Esophagus (tissue), 2 donors: ENCODE measurements around the gene CCDC141. TPM values are rescaled to one million over a fixed set of nuclear protein-coding genes. Genes with fewer than 3 reads are reported as not detected.

Source experiments
- H3K27ac ChIP-seq, 2 donors: one replicate each; pipeline ENCODE4 v1.5.1; 2013; ENCODE audit warnings: low read depth in 2 of 2, mild to moderate bottlenecking in 2 of 2, inconsistent platforms in 1 of 2, low read length in 1 of 2, moderate library complexity in 1 of 2
- H3K27me3 ChIP-seq, 2 donors: one replicate each; pipeline ENCODE4 v1.6.1; 2013; ENCODE audit warnings: low read length in 2 of 2, control low read depth in 1 of 2, mild to moderate bottlenecking in 1 of 2; ENCODE audit not compliant: insufficient read depth in 2 of 2, control insufficient read depth in 1 of 2
- H3K36me3 ChIP-seq, 2 donors: one replicate each; pipeline ENCODE4 v1.6.1; 2013; ENCODE audit warnings: low read length in 1 of 2; ENCODE audit not compliant: control insufficient read depth in 2 of 2, insufficient read depth in 2 of 2
- H3K4me1 ChIP-seq, 2 donors: one replicate each; pipeline ENCODE4 v1.6.1; 2013; ENCODE audit warnings: low read length in 1 of 2; ENCODE audit not compliant: control insufficient read depth in 2 of 2, insufficient read depth in 2 of 2
- H3K4me3 ChIP-seq, 2 donors: one replicate each; pipeline ENCODE4 v1.5.1; 2013; ENCODE audit warnings: low read length in 2 of 2, mild to moderate bottlenecking in 2 of 2, low read depth in 1 of 2, moderate library complexity in 1 of 2
- H3K9me3 ChIP-seq, 2 donors: one replicate each; pipeline ENCODE4 v1.6.1; 2013; ENCODE audit warnings: mild to moderate bottlenecking in 2 of 2, low read depth in 1 of 2, low read length in 1 of 2, moderate library complexity in 1 of 2; ENCODE audit not compliant: control insufficient read depth in 2 of 2, insufficient read depth in 1 of 2
- WGBS, 2 donors: extraction: QIAGEN DNeasy Blood & Tissue Kit; methylation state at CpG; one replicate each; pipeline ENCODE4 v1.1.7; 2013; 5-methylcytosine and 5-hydroxymethylcytosine counted together
- polyA plus RNA-seq, 2 donors: library from polyadenylated mRNA; stranded (reverse); fragments of 200-250 nt; gene quantifications; one replicate each; pipeline ENCODE4 v1.2.3, GENCODE V29; 2013
- donor health status: healthy with polysubstance abuse.
- donor health status: Bipolar disorder and iron deficiency.

CCDC141 gene
- polyA plus RNA-seq, 2 donors: 0.01 to 0.06 TPM

DNA sequence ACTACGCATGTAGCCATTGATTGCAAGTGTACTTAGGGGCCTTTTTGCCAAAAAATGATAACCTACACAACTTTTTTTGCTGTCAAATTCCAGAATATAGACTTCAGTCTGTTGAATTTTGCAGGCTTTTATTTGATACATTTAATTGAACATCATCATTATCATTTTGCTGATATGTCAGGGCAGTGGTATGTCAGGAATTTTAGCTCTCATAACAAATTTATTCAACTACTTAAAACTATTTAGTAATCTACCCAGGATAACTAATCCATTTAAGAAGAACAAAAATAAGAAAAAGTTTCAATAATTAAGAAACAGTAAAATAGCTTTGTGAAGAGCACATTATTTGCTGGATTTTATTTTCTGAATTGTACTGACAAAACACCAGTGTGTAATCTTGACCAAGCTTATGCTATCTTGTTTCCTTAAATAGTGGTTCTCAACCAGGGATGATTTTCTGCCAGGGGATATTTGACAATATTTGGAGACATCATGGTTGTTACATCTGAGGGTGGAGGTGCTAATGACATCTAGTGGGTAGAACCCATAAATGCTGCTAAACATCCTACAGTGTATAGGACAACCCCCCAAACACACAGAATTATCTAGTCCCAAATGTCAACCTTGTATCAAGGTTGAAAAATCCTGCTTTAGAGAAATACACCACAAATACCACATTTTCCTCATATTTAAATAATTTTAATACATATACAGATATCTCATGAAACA is 230.6 kb downstream of the CCDC141 start:
- H3K9me3 ChIP-seq: no peaks in the 10 kb centered on the region
- H3K27ac ChIP-seq: no peak overlapping the region
- 79 to 98% methylated on average over 1 of the region's 1 CpG for WGBS, 2 donors
- H3K27me3 ChIP-seq: no peaks in the 10 kb centered on the region
- H3K4me3 ChIP-seq: no peak overlapping the region
- no peaks in the 10 kb centered on the region for H3K4me1 ChIP-seq
- H3K36me3 ChIP-seq: no peaks in the 10 kb centered on the region

DNA sequence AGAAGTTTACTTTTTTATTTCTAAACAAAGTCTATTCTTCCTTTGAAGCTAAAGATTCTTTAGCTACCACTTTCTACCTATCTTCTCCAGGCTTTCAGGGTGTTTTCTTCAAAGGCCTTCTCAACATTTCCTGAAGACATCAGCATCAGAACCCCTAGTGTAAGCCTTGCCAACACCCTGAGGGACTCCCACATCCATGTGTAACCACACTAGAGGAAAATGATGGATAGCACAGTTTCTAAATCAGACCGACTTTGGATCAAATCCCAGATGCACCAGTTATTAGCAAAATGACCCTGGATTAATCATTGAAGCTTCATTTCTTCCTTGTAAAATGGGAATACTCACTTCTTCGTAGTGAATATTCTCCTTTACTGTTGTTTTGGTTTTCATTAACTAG is 238.0 kb downstream of the CCDC141 start:
- Histone ChIP-seq H3K4me1 (no peaks in the 10 kb centered on the region), H3K4me3 (no peak overlapping the region), H3K27me3 (no peaks in the 10 kb centered on the region), H3K36me3 (no peaks in the 10 kb centered on the region), H3K9me3 (no peaks in the 10 kb centered on the region), H3K27ac (no peak overlapping the region)
- WGBS, 2 donors: 46 to 72% methylated on average over 2 of the region's 2 CpGs

DNA sequence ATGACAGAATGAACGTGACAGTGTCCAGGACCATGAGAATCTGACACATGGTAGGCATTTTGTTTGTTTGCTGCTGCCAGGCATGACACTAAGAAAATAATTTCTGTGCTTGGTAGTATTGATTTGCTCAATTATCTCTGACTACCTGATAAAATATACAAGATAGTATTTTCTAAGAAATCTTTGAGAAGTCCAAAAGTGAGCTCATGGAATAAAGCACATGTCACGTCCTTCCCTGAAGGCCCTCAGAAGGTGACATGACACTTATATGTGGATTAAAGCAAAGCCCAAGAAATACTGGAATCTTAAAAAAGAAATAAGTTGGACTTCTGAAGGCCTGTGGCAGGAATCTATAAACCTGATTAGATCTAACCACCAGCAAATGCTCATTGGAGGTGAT is 238.9 kb downstream of the CCDC141 start:
- Histone ChIP-seq H3K4me1 (no peaks in the 10 kb centered on the region), H3K27ac (no peak overlapping the region), H3K36me3 (no peaks in the 10 kb centered on the region), H3K4me3 (no peak overlapping the region), H3K9me3 (no peaks in the 10 kb centered on the region), H3K27me3 (no peaks in the 10 kb centered on the region)
- 71 to 72% methylated on average over 2 of the region's 2 CpGs for WGBS, 2 donors

DNA sequence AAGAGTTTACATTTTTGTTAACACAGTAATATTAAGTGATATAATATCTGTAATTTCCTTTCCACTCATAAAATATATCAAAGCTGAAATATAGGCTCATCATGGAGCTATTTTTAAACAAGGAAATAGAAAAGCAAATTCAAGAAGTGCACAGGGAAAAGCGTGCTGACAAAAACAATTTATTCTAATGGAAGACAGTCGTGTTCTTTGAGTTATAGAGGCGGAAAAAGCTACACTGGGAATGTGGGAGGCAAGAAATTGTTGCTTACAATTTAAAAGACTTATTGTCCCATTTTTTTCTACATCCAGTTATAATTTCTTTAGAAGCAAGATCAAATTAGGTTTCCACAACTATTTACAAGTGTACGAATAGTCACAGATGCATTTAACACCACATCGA is 239.5 kb downstream of the CCDC141 start:
- Histone ChIP-seq H3K27ac (no peak overlapping the region), H3K9me3 (no peaks in the 10 kb centered on the region), H3K36me3 (no peaks in the 10 kb centered on the region), H3K27me3 (no peaks in the 10 kb centered on the region), H3K4me1 (no peaks in the 10 kb centered on the region), H3K4me3 (no peak overlapping the region)
- 85 to 90% methylated on average over 5 of the region's 5 CpGs for WGBS, 2 donors

DNA sequence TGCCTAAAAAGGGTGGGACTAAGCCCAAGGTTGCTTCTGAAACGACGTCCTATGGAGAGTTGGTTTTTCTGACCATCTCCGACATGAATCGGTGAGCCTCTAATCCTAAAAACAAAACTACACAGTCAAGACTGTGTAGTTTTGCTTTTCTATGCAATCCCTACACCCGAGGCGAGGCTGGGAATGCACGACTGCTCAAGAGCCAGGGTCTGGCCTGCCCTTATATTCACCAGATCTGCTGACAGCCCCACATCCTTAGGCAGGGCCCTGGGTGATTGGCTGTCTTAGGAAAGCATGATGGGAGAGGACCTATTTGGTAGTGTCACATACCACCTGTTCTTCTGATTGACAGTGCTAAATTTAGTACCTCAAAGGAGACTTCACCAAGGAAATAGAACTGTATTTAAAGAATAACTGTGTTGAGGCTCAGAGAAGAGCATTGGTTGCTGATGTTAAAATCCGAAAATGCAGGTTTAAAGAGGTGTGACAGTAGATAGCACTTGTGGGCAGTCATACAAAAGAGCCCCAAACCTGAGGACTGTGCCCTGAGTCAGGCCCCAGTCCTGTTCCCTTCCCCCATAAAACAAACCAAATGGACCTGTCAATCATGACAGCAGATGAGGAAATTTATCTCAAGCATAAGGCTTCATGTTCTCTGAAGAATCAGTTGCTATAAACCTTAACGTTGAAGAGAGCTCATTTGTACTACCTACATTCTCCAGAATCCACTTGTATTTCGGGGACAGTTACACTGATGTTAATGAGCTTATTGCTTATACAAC is 242.5 kb downstream of the CCDC141 start, which contains the start of gene TTN:
TTN (minus strand) TSS at position 197 of the 782 bp plus-strand sequence. CDS start 2,781 bp downstream, outside the sequence.
- no peak within 1 kb of the TSS for H3K4me3 ChIP-seq
- no peaks in the 10 kb centered on the region for H3K9me3 ChIP-seq
- no peaks in the 10 kb centered on the region for H3K4me1 ChIP-seq
- no peaks in the 10 kb centered on the region for H3K27me3 ChIP-seq
- H3K36me3 ChIP-seq: no peaks in the 10 kb centered on the region
- no peak within 1 kb of the TSS for H3K27ac ChIP-seq
- WGBS, 2 donors: 82 to 88% methylated on average over 10 of the region's 10 CpGs

DNA sequence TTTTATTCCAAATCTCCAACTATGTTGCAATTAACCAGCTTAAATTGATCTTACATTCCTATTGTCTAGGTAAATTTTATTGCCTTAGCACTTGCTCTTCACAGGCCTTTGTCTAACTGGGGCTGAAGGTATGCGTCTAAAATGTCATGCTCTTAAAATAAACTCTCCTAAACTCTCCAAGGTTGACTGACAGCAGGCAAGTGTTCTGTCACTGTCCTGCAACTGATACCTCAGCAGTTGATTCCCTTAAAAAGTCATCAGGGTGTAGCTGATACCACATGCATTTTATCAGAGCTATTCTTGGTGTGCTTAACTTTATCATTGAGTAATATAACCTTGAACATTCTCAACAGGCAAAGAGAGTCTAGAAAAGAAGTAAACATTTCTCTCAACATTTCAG is 243.4 kb downstream of the CCDC141 start:
- Histone ChIP-seq H3K4me1 (no peaks in the 10 kb centered on the region), H3K27me3 (no peaks in the 10 kb centered on the region), H3K9me3 (no peaks in the 10 kb centered on the region), H3K27ac (no peak overlapping the region), H3K36me3 (no peaks in the 10 kb centered on the region), H3K4me3 (no peak overlapping the region)
- 79 to 80% methylated on average over 1 of the region's 1 CpG for WGBS, 2 donors

DNA sequence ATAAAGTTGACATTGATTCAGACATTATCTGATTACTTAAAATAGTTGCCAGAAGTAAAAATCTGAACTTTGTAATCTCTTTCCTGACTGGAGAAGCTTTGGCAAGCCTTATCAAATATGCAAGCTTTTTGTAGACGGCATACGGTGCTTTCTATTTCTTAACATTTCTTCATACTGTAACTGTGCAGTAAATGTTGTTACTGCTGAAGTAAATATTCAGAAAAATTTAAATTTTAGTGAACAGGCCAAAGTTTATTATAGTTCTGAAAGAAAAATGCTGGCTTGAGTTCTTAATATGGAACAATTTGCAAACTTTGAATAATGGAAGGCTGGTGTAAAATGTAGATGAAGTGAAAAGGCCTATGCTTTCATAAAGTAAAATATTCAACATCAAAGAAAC is 244.5 kb downstream of the CCDC141 start:
- Histone ChIP-seq H3K4me3 (no peak overlapping the region), H3K4me1 (no peaks in the 10 kb centered on the region), H3K36me3 (no peaks in the 10 kb centered on the region), H3K27me3 (no peaks in the 10 kb centered on the region), H3K27ac (no peak overlapping the region), H3K9me3 (no peaks in the 10 kb centered on the region)
- 51 to 66% methylated on average over 2 of the region's 2 CpGs for WGBS, 2 donors

DNA sequence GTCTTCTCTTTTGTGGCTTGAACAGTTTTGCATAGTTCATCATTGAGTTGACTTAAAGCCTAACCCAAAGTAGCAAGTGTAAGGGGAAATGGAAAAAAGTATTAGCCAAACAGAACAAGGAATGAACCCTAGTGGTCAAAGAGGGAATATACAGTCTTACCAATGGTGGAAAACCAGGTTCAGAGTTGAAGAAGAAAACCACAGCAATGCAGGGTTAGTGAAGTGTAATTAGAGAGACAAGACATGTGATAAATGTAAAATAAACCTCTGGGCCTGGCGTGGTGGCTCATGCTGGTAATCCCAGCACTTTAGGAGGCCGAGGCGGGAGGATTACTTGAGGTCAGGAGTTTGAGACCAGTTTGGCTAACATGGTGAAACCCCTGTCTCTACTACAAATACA is 245.1 kb downstream of the CCDC141 start:
- Histone ChIP-seq H3K9me3 (no peaks in the 10 kb centered on the region), H3K36me3 (no peaks in the 10 kb centered on the region), H3K4me3 (no peak overlapping the region), H3K27ac (no peak overlapping the region), H3K4me1 (no peaks in the 10 kb centered on the region), H3K27me3 (no peaks in the 10 kb centered on the region)
- WGBS, 2 donors: 73 to 77% methylated on average over 3 of the region's 3 CpGs

DNA sequence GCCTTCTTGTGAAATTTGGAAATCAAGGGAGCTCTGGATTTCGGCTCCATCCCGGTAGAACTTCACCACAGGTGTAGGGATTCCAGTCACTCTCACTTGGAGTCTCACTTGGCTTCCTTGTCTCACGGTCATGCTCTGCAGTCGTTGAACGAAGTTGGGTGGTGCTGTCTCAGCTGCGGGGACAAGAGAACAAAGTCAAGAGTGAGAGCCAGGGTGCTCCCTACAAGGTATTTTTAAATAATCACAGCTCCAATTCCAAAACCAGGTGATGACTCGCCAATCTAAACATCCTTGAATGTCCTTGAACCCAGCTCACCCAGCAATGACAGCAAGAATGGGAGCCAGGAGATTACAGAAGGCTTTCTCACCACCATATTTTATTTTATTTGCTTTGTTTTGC is 249.4 kb downstream of the CCDC141 start:
- no peaks in the 10 kb centered on the region for H3K4me1 ChIP-seq
- no peaks in the 10 kb centered on the region for H3K9me3 ChIP-seq
- no peaks in the 10 kb centered on the region for H3K27me3 ChIP-seq
- H3K36me3 ChIP-seq: no peaks in the 10 kb centered on the region
- H3K27ac ChIP-seq: no peak overlapping the region
- 89 to 94% methylated on average over 7 of the region's 7 CpGs for WGBS, 2 donors
- H3K4me3 ChIP-seq: no peak overlapping the region
